Neutrophil (primary cell): ENCODE data around the gene TMEM144.

Experiments
- H3K27ac ChIP-seq: fragments of 200-600 bp; sonication (generic); 2 replicates; pipeline ENCODE4 v1.5.1; 2016; ENCODE audit warnings: mild to moderate bottlenecking, moderate library complexity
- H3K27me3 ChIP-seq: fragments of 200-600 bp; sonication (generic); 2 replicates; pipeline ENCODE4 v1.6.0; 2016; ENCODE audit warnings: mild to moderate bottlenecking
- H3K36me3 ChIP-seq: fragments of 200-600 bp; sonication (generic); 2 replicates; pipeline ENCODE4 v1.5.1; 2017
- H3K4me1 ChIP-seq, 2 experiments: fragments of 200-600 bp in 1 of 2; sonication (generic) in 1 of 2; 1 replicate in 1 of 2; 2 replicates in 1 of 2; pipeline versions ENCODE4 v1.5.1 to v1.6.1; 2013 to 2016; ENCODE audit warnings: low read depth in 1 of 2, low read length in 1 of 2, mild to moderate bottlenecking in 1 of 2, moderate library complexity in 1 of 2; ENCODE audit not compliant: control insufficient read depth in 1 of 2, insufficient read depth in 1 of 2
- H3K4me3 ChIP-seq, 2 experiments: fragments of 200-600 bp in 1 of 2; sonication (generic) in 1 of 2; 1 replicate in 1 of 2; 2 replicates in 1 of 2; pipeline ENCODE4 v1.5.1; 2013 to 2016; ENCODE audit warnings: low read depth in 1 of 2, low read length in 1 of 2, mild to moderate bottlenecking in 1 of 2, moderate library complexity in 1 of 2
- H3K9me3 ChIP-seq: fragments of 200-600 bp; sonication (generic); 2 replicates; pipeline ENCODE4 v1.5.1; 2016
- TF ChIP-seq, protein P1 (sequence below): fragments of 200-600 bp; sonication (generic); IDR thresholded peaks from 2 replicates; pipeline ENCODE4 v1.5.1; 2016; ENCODE audit warnings: antibody characterized with exemption

The TMEM144 gene

DNA sequence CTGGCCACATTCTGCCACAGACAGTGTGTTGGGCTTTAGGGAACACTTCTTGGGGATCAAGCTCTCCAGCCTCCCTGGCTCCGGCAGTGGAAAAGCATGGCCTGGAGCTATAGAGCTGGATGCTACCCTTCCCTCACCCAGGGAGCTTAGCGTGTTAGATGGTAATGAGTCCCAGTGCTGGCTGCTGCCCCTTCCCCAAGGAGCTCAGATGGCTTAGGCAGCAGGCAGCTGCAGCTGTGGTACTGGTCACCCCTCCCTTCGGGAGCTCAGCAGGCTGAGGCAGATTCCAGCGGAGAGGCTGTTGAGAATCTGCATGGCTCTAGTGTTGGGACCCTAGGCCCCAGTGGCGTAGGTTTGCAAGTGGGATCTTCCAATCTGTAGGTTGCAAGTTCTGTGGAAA is 19.5 kb downstream of the TMEM144 start:
- no peaks in the 10 kb centered on the region for H3K9me3 ChIP-seq
- TF ChIP-seq, protein P1, sequence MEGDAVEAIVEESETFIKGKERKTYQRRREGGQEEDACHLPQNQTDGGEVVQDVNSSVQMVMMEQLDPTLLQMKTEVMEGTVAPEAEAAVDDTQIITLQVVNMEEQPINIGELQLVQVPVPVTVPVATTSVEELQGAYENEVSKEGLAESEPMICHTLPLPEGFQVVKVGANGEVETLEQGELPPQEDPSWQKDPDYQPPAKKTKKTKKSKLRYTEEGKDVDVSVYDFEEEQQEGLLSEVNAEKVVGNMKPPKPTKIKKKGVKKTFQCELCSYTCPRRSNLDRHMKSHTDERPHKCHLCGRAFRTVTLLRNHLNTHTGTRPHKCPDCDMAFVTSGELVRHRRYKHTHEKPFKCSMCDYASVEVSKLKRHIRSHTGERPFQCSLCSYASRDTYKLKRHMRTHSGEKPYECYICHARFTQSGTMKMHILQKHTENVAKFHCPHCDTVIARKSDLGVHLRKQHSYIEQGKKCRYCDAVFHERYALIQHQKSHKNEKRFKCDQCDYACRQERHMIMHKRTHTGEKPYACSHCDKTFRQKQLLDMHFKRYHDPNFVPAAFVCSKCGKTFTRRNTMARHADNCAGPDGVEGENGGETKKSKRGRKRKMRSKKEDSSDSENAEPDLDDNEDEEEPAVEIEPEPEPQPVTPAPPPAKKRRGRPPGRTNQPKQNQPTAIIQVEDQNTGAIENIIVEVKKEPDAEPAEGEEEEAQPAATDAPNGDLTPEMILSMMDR, result no peak
- H3K27me3 ChIP-seq, result no peaks in the 10 kb centered on the region
- H3K4me3 ChIP-seq, result no peak overlapping the region
- H3K27ac ChIP-seq, result no peak overlapping the region
- no peaks in the 10 kb centered on the region for H3K36me3 ChIP-seq
- H3K4me1 ChIP-seq, result no peaks in the 10 kb centered on the region

- peaks cover 5% of the 10 kb centered on the region for H3K36me3 ChIP-seq
- no peak overlapping the region for H3K4me3 ChIP-seq
- TF ChIP-seq, protein P1, result no peak
Observed at GRCh38 chr4:158234671-158235070, 24.4 kb downstream of the TMEM144 start.

DNA sequence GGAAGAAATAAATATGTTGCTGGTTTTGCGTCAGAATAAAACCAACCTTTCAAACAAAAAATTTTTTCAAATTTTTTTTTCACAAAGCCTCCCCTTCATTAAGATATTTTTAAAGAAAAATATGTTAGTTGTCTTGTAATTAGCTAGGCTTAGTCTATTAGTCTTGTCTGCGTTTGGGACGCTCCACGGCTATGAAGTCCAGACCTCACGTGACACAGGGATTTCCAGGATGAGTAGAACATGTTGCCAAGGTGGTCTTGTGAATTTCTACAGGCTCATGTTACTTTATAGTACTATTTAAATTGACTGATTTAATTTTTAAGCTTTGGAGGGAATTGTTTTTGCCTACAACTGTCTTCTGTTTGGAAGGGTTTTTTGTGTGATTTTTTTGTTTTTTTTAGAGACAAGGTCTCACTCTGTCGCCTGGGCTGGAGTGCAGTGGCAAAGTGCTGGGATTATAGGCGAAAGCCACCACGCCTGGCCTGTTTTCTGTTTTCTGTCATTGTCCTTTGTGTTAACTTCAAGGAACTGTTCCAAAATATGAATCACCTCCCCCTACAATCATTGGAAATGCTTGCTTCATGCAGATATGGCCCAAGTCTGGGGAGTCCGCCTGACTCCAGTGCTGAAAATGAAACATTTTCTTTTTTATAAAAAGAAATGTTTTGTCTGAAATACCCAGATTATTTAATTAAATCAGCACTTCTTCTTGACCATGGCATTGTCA is 26.2 kb downstream of the TMEM144 start:
- Histone ChIP-seq H3K9me3 (no peaks in the 10 kb centered on the region), H3K36me3 (peaks cover 8% of the 10 kb centered on the region), H3K4me1 (no peaks in the 10 kb centered on the region), H3K27me3 (no peaks in the 10 kb centered on the region), H3K27ac (no peak overlapping the region), H3K4me3 (no peak overlapping the region)
- TF ChIP-seq, protein P1, result no peak

More at GRCh38 chr4:158234671-158235070, 24.4 kb downstream of the TMEM144 start:
- Histone ChIP-seq H3K4me1 (no peaks in the 10 kb centered on the region), H3K27ac (no peak overlapping the region), H3K27me3 (no peaks in the 10 kb centered on the region), H3K9me3 (no peaks in the 10 kb centered on the region)

DNA sequence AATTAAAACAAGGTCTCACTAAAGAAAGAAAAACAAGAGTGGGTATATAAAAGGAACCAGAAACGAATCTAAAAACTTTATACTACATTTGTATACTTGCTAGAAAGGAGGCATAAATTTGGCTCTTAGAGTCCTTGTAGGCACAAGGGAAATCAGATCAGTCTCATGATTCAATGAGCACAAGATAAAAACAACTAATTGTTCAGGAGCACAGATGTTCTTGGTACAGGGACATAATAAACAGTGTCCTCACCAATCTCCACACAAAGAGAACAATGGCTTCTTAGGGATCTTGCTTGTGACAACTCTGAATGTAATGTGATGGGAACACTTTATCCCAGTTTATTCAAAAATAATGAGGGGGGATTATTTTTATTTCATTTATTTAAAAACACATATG is 28.3 kb downstream of the TMEM144 start:
- TF ChIP-seq, protein P1, result no peak
- H3K4me1 ChIP-seq, result no peaks in the 10 kb centered on the region
- H3K27me3 ChIP-seq, result no peaks in the 10 kb centered on the region
- no peak overlapping the region for H3K4me3 ChIP-seq
- H3K9me3 ChIP-seq, result no peaks in the 10 kb centered on the region
- H3K36me3 ChIP-seq, result peaks cover 8% of the 10 kb centered on the region
- no peak overlapping the region for H3K27ac ChIP-seq

DNA sequence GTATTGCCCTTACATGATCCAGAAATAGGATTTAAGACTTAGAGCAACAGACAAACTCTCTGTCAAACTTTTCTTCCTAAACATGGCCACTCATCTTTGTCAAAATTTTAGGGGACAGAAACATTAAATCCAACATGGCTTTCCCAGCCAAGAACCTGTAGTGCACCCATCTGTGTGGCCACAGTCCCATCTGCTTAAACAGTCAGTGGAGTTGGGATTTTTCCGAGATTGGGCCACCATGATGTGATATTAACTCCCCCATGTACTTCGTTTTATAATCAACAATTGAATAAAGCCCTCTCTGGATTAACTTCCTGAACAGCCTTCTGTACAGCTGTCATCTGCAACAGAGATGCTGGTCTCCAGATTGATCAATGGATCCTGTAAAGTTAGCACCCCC is 28.9 kb downstream of the TMEM144 start:
- TF ChIP-seq, protein P1, result no peak
- Histone ChIP-seq H3K36me3 (peaks cover 8% of the 10 kb centered on the region), H3K4me3 (no peak overlapping the region), H3K27ac (no peak overlapping the region), H3K9me3 (no peaks in the 10 kb centered on the region), H3K4me1 (no peaks in the 10 kb centered on the region), H3K27me3 (no peaks in the 10 kb centered on the region)
